ENCODE results near the gene KNDC1.

The KNDC1 gene

GRCh38 chr10:133196221-133196915, 36.3 kb downstream of the KNDC1 start:
- DNase-seq = no peak

- no peak for DNase-seq
Observed at GRCh38 chr10:133196936-133197758, 37.1 kb downstream of the KNDC1 start.

- DNase-seq = no peak
Observed at GRCh38 chr10:133197786-133198185, 37.8 kb downstream of the KNDC1 start.

- DNase-seq = no peak
Observed at GRCh38 chr10:133198206-133198605, 38.2 kb downstream of the KNDC1 start.

GRCh38 chr10:133198621-133199487, 38.8 kb downstream of the KNDC1 start:
- no peak for DNase-seq

- DNase-seq = no peak
Observed at GRCh38 chr10:133199488-133199885, 39.5 kb downstream of the KNDC1 start.

GRCh38 chr10:133199992-133200611, 40.1 kb downstream of the KNDC1 start:
- no peak for DNase-seq

- DNase-seq = no peak
Observed at GRCh38 chr10:133200621-133201031, 40.6 kb downstream of the KNDC1 start.

- no peak for DNase-seq
Observed at GRCh38 chr10:133201151-133201947, 41.3 kb downstream of the KNDC1 start.

GRCh38 chr10:133201948-133202725, 42.1 kb downstream of the KNDC1 start:
- no peak for DNase-seq

GRCh38 chr10:133202778-133203651, 43.0 kb downstream of the KNDC1 start:
- no peak for DNase-seq

- DNase-seq = no peak
Observed at GRCh38 chr10:133203652-133204195, 43.7 kb downstream of the KNDC1 start.

GRCh38 chr10:133204226-133205015, 44.4 kb downstream of the KNDC1 start:
- no peak for DNase-seq

GRCh38 chr10:133205146-133205545, 45.1 kb downstream of the KNDC1 start:
- no peak for DNase-seq

GRCh38 chr10:133206356-133207040, 46.5 kb downstream of the KNDC1 start:
- no peak for DNase-seq

- no peak for DNase-seq
Observed at GRCh38 chr10:133207041-133207600, 47.1 kb downstream of the KNDC1 start.

GRCh38 chr10:133207627-133208026, 47.6 kb downstream of the KNDC1 start:
- no peak for DNase-seq

- no peak for DNase-seq
Observed at GRCh38 chr10:133208466-133208865, 48.4 kb downstream of the KNDC1 start.

Data from NCI-H1436 treated with DMSO at 0.1 percent for 48 hours (cell line).